ENCODE data around the gene CXCR3.

- TF ChIP-seq, protein P1, sequence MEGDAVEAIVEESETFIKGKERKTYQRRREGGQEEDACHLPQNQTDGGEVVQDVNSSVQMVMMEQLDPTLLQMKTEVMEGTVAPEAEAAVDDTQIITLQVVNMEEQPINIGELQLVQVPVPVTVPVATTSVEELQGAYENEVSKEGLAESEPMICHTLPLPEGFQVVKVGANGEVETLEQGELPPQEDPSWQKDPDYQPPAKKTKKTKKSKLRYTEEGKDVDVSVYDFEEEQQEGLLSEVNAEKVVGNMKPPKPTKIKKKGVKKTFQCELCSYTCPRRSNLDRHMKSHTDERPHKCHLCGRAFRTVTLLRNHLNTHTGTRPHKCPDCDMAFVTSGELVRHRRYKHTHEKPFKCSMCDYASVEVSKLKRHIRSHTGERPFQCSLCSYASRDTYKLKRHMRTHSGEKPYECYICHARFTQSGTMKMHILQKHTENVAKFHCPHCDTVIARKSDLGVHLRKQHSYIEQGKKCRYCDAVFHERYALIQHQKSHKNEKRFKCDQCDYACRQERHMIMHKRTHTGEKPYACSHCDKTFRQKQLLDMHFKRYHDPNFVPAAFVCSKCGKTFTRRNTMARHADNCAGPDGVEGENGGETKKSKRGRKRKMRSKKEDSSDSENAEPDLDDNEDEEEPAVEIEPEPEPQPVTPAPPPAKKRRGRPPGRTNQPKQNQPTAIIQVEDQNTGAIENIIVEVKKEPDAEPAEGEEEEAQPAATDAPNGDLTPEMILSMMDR (IDR thresholded peaks at IDR 0.05) = no peak
- no peak for TF ChIP-seq POLR2A (IDR thresholded peaks at IDR 0.05; ENCODE audit: low read depth)
- TF ChIP-seq POLR2AphosphoS5 (IDR thresholded peaks at IDR 0.05) = no peak
Observed at GRCh38 chrX:71615954-71616353, 2.4 kb downstream of the CXCR3 start.
